Mucosa of descending colon (tissue), 3 donors: ENCODE data around the gene PTPN21. TPM values are rescaled to one million over a fixed set of nuclear protein-coding genes. Genes with fewer than 3 reads are reported as not detected.

Source experiments
- ATAC-seq: fragments of 200-7000 bp; cut with Tn5 transposase; one replicate; pipeline ENCODE4 v1.9.1; 2020; ENCODE audit warnings: mild to moderate bottlenecking, moderate library complexity
- DNase-seq, 3 donors: peaks; one replicate each; pipeline ENCODE4 v3.0.0-alpha.2; 2020
- H3K36me3 ChIP-seq: fragments of 200-600 bp; one replicate; pipeline ENCODE4 v1.8.0; 2021; ENCODE audit warnings: low read depth, mild to moderate bottlenecking
- H3K4me1 ChIP-seq: fragments of 200-600 bp; one replicate; pipeline ENCODE4 v1.8.0; 2021; ENCODE audit warnings: low read depth, mild to moderate bottlenecking
- H3K4me3 ChIP-seq: fragments of 200-600 bp; one replicate; pipeline ENCODE4 v1.8.0; 2021; ENCODE audit warnings: mild to moderate bottlenecking
- H3K9me3 ChIP-seq: fragments of 200-600 bp; one replicate; pipeline ENCODE4 v1.8.0; 2021; ENCODE audit warnings: mild to moderate bottlenecking
- intact Hi-C, 2 donors: fragments of 100-400 bp; cut with DNase I in 1 of 2; cut with micrococcal nuclease in 1 of 2; formaldehyde crosslinking; loops; one replicate each; pipeline versions ENCODE4 v1.11.0 to v1.11.1; 2022; cut with DNase I, micrococcal nuclease
- total RNA-seq, 3 donors: library from RNA; stranded (reverse); fragmentation: NEBNext Ultra II Directional in 2 of 3; extraction: Animal tissue kit (Norgen Biotek cat#: 25700) in 2 of 3; gene quantifications; one replicate each; pipeline versions ENCODE4 v1.2.1 to v1.2.4, GENCODE V29; 2021 to 2023
- TF ChIP-seq, protein P1 (sequence below): fragments of 200-600 bp; IDR thresholded peaks from one replicate; pipeline ENCODE4 v1.8.0; 2022; ENCODE audit warnings: antibody characterized with exemption, mild to moderate bottlenecking
- donor health status: DM: no; HTN: no; CAD: no; lungs with moderate emphysema.
- donor health status: DM: no; HTN: no; CAD: no.
- donor health status: DM: no; HTN: yes; CAD: no.

The PTPN21 gene
- total RNA-seq, 3 donors from 2014 or later: 37.0 to 51.8 (median 44.7) TPM

DNA sequence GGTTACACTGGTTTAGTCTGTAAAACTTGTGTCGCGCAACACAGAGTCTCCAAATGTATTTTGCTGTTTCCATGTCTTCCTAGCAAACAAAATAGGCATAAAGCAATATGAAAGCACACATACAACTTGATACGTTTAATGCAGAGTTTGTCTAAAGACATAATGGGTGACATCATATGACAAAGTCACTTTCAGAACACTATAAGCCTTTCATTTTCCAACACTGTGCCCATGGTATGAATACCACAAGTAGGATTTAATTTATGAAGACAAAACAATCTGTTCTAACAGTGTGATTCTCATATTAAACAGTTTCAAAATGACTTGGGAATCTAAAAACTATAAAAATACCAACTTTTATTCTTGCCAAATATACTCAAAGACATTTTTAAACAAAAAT lies 58.4 kb downstream of the PTPN21 start:
- ATAC-seq: no peak
- H3K4me3 ChIP-seq: no peak overlapping the region
- H3K9me3 ChIP-seq: no peaks in the 10 kb centered on the region
- TF ChIP-seq, protein P1, sequence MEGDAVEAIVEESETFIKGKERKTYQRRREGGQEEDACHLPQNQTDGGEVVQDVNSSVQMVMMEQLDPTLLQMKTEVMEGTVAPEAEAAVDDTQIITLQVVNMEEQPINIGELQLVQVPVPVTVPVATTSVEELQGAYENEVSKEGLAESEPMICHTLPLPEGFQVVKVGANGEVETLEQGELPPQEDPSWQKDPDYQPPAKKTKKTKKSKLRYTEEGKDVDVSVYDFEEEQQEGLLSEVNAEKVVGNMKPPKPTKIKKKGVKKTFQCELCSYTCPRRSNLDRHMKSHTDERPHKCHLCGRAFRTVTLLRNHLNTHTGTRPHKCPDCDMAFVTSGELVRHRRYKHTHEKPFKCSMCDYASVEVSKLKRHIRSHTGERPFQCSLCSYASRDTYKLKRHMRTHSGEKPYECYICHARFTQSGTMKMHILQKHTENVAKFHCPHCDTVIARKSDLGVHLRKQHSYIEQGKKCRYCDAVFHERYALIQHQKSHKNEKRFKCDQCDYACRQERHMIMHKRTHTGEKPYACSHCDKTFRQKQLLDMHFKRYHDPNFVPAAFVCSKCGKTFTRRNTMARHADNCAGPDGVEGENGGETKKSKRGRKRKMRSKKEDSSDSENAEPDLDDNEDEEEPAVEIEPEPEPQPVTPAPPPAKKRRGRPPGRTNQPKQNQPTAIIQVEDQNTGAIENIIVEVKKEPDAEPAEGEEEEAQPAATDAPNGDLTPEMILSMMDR: no peak
- peaks cover 9% of the 10 kb centered on the region for H3K4me1 ChIP-seq
- no peaks in the 10 kb centered on the region for H3K36me3 ChIP-seq
- intact Hi-C loops: no loop called here
- no peak for DNase-seq

DNA sequence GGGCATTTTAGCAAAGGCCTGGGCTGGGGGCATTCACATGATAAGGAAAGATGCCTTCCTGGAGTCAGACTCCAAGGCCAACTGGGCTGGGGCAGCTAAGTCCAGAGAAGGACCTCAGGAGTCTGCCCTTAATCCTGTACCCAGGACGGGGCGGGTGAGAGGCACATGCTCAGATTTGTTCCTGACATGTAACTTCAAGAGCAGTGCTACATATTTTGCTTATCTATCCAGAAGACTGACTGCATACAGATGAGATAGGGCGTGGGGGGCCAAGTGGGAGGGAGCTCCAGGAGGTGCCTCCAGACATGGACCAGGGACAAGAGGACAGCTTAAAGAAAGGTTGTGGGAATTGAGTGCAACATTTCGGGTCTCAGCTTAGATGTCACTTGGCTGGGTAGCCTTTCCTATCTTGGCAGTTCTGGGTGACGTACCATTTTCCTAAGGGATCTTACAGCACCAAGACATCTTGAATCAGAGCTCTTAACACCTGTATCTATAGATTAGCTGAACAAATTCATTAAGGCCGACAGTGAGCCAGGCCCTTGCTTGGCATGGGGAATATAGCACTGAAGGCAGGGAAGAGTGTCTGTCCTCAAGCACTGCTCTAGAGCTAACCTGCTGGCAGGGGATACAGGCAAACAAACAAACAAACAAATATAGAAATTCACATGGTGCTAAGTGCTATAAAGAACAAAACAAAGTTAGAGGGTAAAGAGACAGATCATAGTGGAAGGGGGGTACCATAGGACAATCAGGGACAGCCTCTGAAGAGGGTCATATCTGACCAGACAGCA lies 61.2 kb downstream of the PTPN21 start:
- peaks cover 9% of the 10 kb centered on the region for H3K4me1 ChIP-seq
- intact Hi-C loops: loop anchor here in 1 of 2 donors (5.0 kb wide), 1 partner anchor 69 kb away; the partner anchor contains the start of gene ZC3H14
- DNase-seq (no peak), ATAC-seq (no peak)
- H3K36me3 ChIP-seq: no peaks in the 10 kb centered on the region
- TF ChIP-seq, protein P1: no peak
- no peaks in the 10 kb centered on the region for H3K9me3 ChIP-seq
- no peak overlapping the region for H3K4me3 ChIP-seq

DNA sequence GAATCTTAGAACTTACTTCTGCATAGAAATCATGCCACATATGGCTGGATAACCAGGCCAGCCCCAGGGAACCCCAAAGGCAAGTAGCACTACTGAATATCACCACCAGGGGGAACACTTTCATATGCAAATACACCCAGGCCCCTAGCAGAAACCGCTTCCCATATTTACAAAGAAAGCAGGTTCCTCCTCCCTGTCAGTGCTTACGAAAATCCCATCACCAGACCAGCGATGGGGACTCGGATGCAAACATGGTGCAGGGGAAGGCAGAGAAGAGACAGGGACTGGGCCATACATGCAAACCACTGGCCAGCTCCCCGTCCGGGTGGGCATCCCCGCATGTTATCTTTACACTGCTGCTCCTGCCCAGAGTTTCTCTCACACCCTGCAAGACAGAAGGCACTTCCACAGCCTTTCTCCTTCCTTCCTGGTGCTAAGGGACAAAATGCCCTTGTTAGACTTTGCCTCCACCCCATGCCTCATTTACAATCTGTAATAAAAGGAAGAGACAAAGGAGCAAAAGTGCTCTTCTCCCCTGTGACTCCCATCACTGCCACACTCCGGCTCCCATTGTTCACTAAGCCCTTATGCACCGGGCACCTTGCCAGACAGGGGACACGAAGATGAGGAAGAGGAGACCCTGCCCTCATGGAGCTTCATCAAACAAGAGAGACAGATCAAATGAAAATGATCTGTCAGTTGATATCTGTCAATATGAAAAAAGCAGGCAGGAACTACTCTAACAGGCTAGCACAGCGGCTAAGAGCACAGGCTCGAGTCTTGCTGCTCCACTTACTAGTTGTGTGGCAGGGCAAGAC lies 62.3 kb downstream of the PTPN21 start:
- peak; percentile 95 for ATAC-seq
- H3K9me3 ChIP-seq: no peaks in the 10 kb centered on the region
- intact Hi-C loops: loop anchor here in 1 of 2 donors (5.0 kb wide), 1 partner anchor 70 kb away; the partner anchor contains the start of gene ZC3H14
- no peaks in the 10 kb centered on the region for H3K36me3 ChIP-seq
- peak in 2 of 3 donors; percentile 60 to 96 for DNase-seq
- TF ChIP-seq, protein P1: peak; percentile 82
- no peak overlapping the region for H3K4me3 ChIP-seq
- peaks cover 9% of the 10 kb centered on the region for H3K4me1 ChIP-seq

DNA sequence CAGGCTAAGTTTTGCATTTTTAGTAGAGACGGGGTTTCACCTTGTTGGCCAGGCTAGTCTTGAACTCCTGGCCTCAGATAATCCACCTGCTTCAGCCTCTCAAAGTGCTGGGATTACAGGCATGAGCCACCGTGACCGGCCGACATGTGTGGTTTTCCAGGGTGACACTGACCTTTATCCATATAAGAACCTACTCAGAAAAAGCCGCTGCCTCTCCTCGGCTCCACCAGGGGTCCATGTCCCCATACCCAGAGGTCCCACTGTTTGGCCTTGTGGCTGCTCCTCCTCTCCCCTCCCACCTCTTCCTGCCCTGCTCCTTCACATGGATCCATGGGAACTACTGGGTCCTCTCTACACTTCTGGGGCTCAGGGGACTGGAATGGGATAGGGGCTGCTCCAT lies 64.6 kb downstream of the PTPN21 start:
- Histone ChIP-seq H3K4me3 (no peak overlapping the region), H3K4me1 (peaks cover 9% of the 10 kb centered on the region), H3K36me3 (no peaks in the 10 kb centered on the region), H3K9me3 (no peaks in the 10 kb centered on the region)
- intact Hi-C loops: loop anchor here in 1 of 2 donors (5.0 kb wide), 1 partner anchor 72 kb away; the partner anchor contains the start of gene ZC3H14
- DNase-seq: no peak
- ATAC-seq: no peak
- TF ChIP-seq, protein P1: no peak

DNA sequence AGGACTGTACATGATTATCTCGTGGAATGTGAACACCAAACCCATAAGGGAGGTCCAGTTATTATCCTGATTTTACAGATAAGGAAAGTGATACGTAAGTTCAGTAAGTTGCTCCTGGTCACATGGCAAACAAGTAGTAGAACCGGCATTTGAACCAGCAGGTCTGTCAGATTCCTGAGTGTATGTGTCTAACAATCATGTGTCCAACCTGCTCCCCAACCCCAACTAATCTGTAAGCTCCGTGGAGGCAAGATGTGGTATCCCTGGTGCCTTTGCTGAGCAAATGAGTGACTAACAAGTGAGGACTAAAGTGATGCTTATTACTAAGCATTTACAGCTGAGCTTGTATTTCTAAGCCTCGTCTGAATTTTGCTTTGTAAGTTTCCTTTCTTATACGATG lies 65.9 kb downstream of the PTPN21 start:
- Histone ChIP-seq H3K36me3 (no peaks in the 10 kb centered on the region), H3K4me3 (no peak overlapping the region), H3K4me1 (peaks cover 9% of the 10 kb centered on the region), H3K9me3 (no peaks in the 10 kb centered on the region)
- intact Hi-C loops: no loop called here
- DNase-seq (no peak), ATAC-seq (no peak)
- TF ChIP-seq, protein P1: no peak
